Activated naive CD8-positive, alpha-beta T cell treated with anti-CD3 and anti-CD28 coated beads for 36 hours (primary cell): ENCODE data around the gene TNIP1. TPM values are rescaled to one million over a fixed set of nuclear protein-coding genes. Genes with fewer than 3 reads are reported as not detected.

Experiments
- DNase-seq: peaks from one replicate; pipeline ENCODE4 v3.0.0; 2021
- H3K27ac Mint-ChIP-seq: one replicate; pipeline ENCODE4 v1.8.0; 2022; ENCODE audit warnings: mild to moderate bottlenecking, moderate library complexity, mixed read lengths
- H3K27me3 Mint-ChIP-seq: one replicate; pipeline ENCODE4 v1.8.0; 2022; ENCODE audit warnings: mild to moderate bottlenecking, mixed read lengths
- H3K36me3 Mint-ChIP-seq: one replicate; pipeline ENCODE4 v1.8.0; 2021; ENCODE audit warnings: mild to moderate bottlenecking, mixed read lengths
- H3K4me1 Mint-ChIP-seq: one replicate; pipeline ENCODE4 v1.8.0; 2021; ENCODE audit warnings: mixed read lengths
- H3K4me3 Mint-ChIP-seq: one replicate; pipeline ENCODE4 v1.8.0; 2022; ENCODE audit warnings: mild to moderate bottlenecking, moderate library complexity, mixed read lengths
- H3K9me3 Mint-ChIP-seq: one replicate; pipeline ENCODE4 v1.8.0; 2022; ENCODE audit warnings: mixed read lengths
- total RNA-seq, 2 experiments: library from RNA; stranded (reverse); gene quantifications; one replicate each; pipeline ENCODE4 v1.2.3, GENCODE V29; 2021

Gene TNIP1
- total RNA-seq: 100 to 1,000 TPM; 185 to 189 TPM

DNA sequence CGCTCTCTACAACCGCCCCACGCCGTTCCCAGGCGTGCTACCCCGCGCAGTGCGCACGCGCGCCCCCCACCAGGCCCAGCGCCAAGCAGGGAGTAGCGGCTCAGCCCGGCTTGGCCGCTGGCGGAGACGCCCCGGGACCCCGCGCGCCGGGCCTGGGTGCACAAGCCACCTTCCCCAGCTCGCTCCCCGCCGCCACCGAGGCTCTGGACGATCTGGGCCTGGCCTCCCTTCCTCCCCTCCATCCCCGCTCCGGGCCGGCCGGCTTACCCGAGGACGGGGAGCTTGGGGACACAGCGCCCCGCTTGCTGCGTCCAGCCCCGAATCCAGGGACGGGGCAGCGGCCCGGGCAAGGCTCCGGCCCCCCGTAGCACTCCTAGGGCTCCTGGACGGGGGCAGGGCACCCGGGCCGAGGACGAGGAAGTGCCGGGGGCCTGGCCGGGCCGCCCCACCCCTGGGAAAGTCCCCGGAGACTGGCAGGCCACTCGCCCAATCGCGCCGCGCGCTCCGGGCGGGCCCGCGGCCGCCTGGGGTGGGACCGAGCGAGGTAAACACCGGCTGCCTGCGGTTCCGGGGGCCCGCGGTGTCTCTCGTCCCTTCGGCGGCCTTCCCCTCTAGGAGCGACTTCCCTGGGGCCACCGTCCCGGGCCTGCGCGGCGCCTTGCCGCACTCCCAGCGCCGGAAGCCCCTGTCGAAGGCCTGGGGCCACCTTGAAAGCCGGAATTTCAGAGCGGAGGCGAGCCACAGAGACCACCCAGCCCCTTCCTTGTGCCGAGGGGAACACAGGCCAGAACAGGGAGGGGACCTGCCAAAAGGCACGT lies at the start of gene TNIP1:
Gene TNIP1, minus strand, starts transcription at position 422 of the 818 bp plus-strand sequence. CDS start 15,939 bp downstream, outside the sequence.
- H3K27ac Mint-ChIP-seq: peak within 1 kb of the TSS; percentile 91
- H3K27me3 Mint-ChIP-seq: no peaks in the 10 kb centered on the region
- no peaks in the 10 kb centered on the region for H3K9me3 Mint-ChIP-seq

GRCh38 chr5:151130235-151130921 lies 49.5 kb upstream of the TNIP1 start:
- peaks cover 80% of the 10 kb centered on the region for H3K4me1 Mint-ChIP-seq
- H3K36me3 Mint-ChIP-seq: peaks cover 68% of the 10 kb centered on the region
- no peak overlapping the region for H3K4me3 Mint-ChIP-seq
- peak overlapping the region; percentile 80 for H3K27ac Mint-ChIP-seq
- no peaks in the 10 kb centered on the region for H3K9me3 Mint-ChIP-seq
- H3K27me3 Mint-ChIP-seq: no peaks in the 10 kb centered on the region
- DNase-seq: no peak

More for the DNA sequence above, at the start of gene TNIP1:
- Mint-ChIP-seq H3K36me3 (peaks cover 47% of the 10 kb centered on the region), H3K4me1 (peaks cover 75% of the 10 kb centered on the region), H3K4me3 (peak within 1 kb of the TSS; percentile 85)
- DNase-seq: peak; percentile 98

DNA sequence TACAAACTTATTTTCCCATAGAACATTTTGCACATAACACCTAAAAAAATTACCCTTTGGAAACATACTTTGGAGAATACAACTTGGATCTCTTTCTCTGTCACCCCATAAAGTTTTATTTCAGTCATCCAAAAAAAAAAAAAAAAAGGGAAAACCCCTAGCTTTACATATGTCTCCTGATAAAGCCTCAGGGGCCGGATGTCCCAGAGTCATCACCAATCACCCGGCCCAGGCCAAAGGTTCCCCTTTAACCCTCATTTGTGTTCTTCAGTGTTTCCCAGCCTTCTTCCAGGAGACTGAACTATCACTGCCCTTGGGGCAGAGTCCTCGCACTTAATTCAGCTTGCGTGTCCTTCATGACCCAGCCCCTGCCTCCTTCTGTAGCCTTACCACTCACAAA lies 48.0 kb upstream of the TNIP1 start:
- Mint-ChIP-seq H3K4me3 (no peak overlapping the region), H3K4me1 (peaks cover 84% of the 10 kb centered on the region), H3K9me3 (no peaks in the 10 kb centered on the region), H3K27ac (peak overlapping the region; percentile 77), H3K36me3 (peaks cover 73% of the 10 kb centered on the region), H3K27me3 (no peaks in the 10 kb centered on the region)
- no peak for DNase-seq

GRCh38 chr5:151127926-151128325 lies 47.1 kb upstream of the TNIP1 start:
- peaks cover 84% of the 10 kb centered on the region for H3K4me1 Mint-ChIP-seq
- peak overlapping the region; percentile 72 for H3K27ac Mint-ChIP-seq
- no peak overlapping the region for H3K4me3 Mint-ChIP-seq
- peak; percentile 18 for DNase-seq
- H3K27me3 Mint-ChIP-seq: no peaks in the 10 kb centered on the region
- H3K36me3 Mint-ChIP-seq: peaks cover 71% of the 10 kb centered on the region
- no peaks in the 10 kb centered on the region for H3K9me3 Mint-ChIP-seq

GRCh38 chr5:151126199-151126645 lies 45.4 kb upstream of the TNIP1 start:
- H3K4me3 Mint-ChIP-seq: no peak overlapping the region
- H3K36me3 Mint-ChIP-seq: peaks cover 68% of the 10 kb centered on the region
- H3K9me3 Mint-ChIP-seq: no peaks in the 10 kb centered on the region
- peak; percentile 63 for DNase-seq
- H3K27me3 Mint-ChIP-seq: no peaks in the 10 kb centered on the region
- peaks cover 74% of the 10 kb centered on the region for H3K4me1 Mint-ChIP-seq
- H3K27ac Mint-ChIP-seq: peak overlapping the region; percentile 93

DNA sequence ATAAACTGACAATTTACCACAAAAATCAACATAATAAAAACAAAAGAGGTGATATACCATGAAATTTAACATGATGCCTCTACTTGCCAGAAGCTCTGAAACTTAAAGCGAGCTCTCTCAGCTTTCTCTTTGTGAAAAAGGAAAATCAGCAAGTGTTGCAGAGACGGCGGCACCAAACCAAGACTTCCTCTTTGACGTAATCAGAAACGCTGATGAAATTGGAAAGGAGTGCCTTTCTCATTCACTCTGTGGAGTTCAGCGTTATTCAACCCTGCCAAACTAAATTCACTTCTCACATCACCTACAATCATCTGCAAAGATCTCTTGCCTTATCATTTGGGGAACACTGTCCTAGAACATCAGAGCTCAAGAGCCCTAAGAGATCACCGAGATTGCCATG lies 44.6 kb upstream of the TNIP1 start:
- Mint-ChIP-seq H3K4me1 (peaks cover 67% of the 10 kb centered on the region), H3K36me3 (peaks cover 65% of the 10 kb centered on the region), H3K27ac (peak overlapping the region; percentile 93), H3K9me3 (no peaks in the 10 kb centered on the region), H3K4me3 (peak overlapping the region; percentile 38), H3K27me3 (no peaks in the 10 kb centered on the region)
- DNase-seq: no peak

GRCh38 chr5:151123897-151124751 lies 43.3 kb upstream of the TNIP1 start:
- H3K9me3 Mint-ChIP-seq: no peaks in the 10 kb centered on the region
- H3K4me3 Mint-ChIP-seq: peak overlapping the region; percentile 63
- peak; percentile 73 for DNase-seq
- H3K36me3 Mint-ChIP-seq: peaks cover 59% of the 10 kb centered on the region
- peak overlapping the region; percentile 93 for H3K27ac Mint-ChIP-seq
- H3K4me1 Mint-ChIP-seq: peaks cover 59% of the 10 kb centered on the region
- H3K27me3 Mint-ChIP-seq: no peaks in the 10 kb centered on the region

- Mint-ChIP-seq H3K36me3 (peaks cover 48% of the 10 kb centered on the region), H3K27ac (peak overlapping the region; percentile 93), H3K27me3 (no peaks in the 10 kb centered on the region), H3K9me3 (no peaks in the 10 kb centered on the region), H3K4me3 (no peak overlapping the region), H3K4me1 (peaks cover 47% of the 10 kb centered on the region)
- no peak for DNase-seq
Observed at GRCh38 chr5:151122828-151123227, 42.0 kb upstream of the TNIP1 start.

GRCh38 chr5:151121665-151122064 lies 40.8 kb upstream of the TNIP1 start:
- Mint-ChIP-seq H3K4me1 (peaks cover 40% of the 10 kb centered on the region), H3K27ac (peak overlapping the region; percentile 62), H3K27me3 (no peaks in the 10 kb centered on the region), H3K4me3 (no peak overlapping the region), H3K9me3 (no peaks in the 10 kb centered on the region), H3K36me3 (peaks cover 45% of the 10 kb centered on the region)
- DNase-seq: no peak

- Mint-ChIP-seq H3K27ac (peak overlapping the region; percentile 64), H3K9me3 (no peaks in the 10 kb centered on the region), H3K36me3 (peaks cover 43% of the 10 kb centered on the region)
Observed at GRCh38 chr5:151121095-151121494, 40.3 kb upstream of the TNIP1 start.

DNA sequence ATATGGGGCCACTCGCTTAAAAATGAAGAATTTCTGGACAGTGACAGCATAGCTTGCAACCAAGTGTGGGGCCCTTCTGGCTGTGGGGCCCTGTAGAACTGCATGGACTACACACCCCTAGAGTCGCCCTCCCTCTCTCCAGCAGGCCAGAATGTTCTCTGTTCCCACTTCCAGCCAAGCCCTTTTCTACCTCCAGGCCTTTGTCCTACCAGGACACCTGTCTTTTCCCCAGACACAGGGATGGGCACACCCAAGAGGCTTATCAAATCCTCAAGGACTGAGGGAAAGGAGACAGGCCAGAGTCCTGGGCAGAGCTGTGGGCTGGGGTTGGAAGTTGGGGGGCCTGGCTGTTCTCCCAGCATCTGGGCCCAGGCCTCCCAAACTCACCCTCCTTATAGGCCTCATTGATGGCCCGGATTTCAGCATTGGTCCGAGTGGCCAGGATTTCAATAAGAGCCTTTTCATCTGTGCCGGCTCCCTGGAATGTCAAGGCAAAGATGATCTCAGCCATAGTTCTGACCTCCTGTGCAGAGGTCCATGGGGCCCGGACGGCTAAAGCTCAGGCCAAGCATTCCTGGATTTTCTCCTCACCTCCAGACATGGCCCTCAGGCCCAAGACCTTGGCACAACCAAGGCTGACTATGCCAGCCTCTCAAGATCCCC lies 38.2 kb upstream of the TNIP1 start:
- no peak for DNase-seq
- peaks cover 32% of the 10 kb centered on the region for H3K36me3 Mint-ChIP-seq
- H3K4me1 Mint-ChIP-seq: peaks cover 24% of the 10 kb centered on the region
- no peaks in the 10 kb centered on the region for H3K9me3 Mint-ChIP-seq
- no peak overlapping the region for H3K4me3 Mint-ChIP-seq
- H3K27ac Mint-ChIP-seq: peak overlapping the region; percentile 49
- H3K27me3 Mint-ChIP-seq: no peaks in the 10 kb centered on the region

More at GRCh38 chr5:151121095-151121494, 40.3 kb upstream of the TNIP1 start:
- Mint-ChIP-seq H3K4me3 (no peak overlapping the region), H3K4me1 (peaks cover 35% of the 10 kb centered on the region), H3K27me3 (no peaks in the 10 kb centered on the region)
- DNase-seq: no peak

- DNase-seq: peak; percentile 67
- Mint-ChIP-seq H3K4me3 (no peak overlapping the region), H3K4me1 (peaks cover 9% of the 10 kb centered on the region), H3K9me3 (no peaks in the 10 kb centered on the region), H3K36me3 (peaks cover 19% of the 10 kb centered on the region), H3K27me3 (no peaks in the 10 kb centered on the region), H3K27ac (no peak overlapping the region)
Observed at GRCh38 chr5:151115272-151115905, 34.6 kb upstream of the TNIP1 start.

DNA sequence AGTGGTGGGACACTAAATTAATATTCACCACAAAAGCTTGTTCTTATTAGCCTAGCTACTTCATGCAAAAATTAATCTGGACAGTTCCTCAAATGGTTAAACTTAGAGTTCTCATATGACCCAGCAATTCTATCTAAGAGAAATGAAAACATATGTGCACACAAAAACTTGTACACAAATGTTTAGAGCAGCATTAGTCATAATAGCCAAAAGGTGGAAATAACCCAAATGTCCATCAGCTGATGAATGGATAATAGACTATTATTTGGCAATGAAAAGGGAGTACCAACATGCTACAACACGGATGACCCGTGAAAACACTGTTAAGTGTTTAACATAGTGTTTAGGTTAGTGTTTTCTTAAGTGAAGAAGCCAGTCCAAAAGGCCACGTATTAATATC lies 32.8 kb upstream of the TNIP1 start:
- peaks cover 20% of the 10 kb centered on the region for H3K36me3 Mint-ChIP-seq
- H3K4me1 Mint-ChIP-seq: peaks cover 9% of the 10 kb centered on the region
- no peak overlapping the region for H3K27ac Mint-ChIP-seq
- H3K9me3 Mint-ChIP-seq: no peaks in the 10 kb centered on the region
- no peak overlapping the region for H3K4me3 Mint-ChIP-seq
- H3K27me3 Mint-ChIP-seq: no peaks in the 10 kb centered on the region
- DNase-seq: no peak

- Mint-ChIP-seq H3K9me3 (no peaks in the 10 kb centered on the region), H3K4me1 (peaks cover 6% of the 10 kb centered on the region), H3K4me3 (no peak overlapping the region), H3K27ac (no peak overlapping the region), H3K27me3 (no peaks in the 10 kb centered on the region), H3K36me3 (peaks cover 25% of the 10 kb centered on the region)
- no peak for DNase-seq
Observed at GRCh38 chr5:151110992-151111391, 30.2 kb upstream of the TNIP1 start.
